Upper lobe of right lung (tissue), 1 donor: Measurements from ENCODE around the gene ZNRF3. TPM values are rescaled to one million over a fixed set of nuclear protein-coding genes. Genes with fewer than 3 reads are reported as not detected.
A peak's percentile ranks its signal among the peaks of the same experiment; 100 is the strongest.

ENCODE experiments used
- ATAC-seq: fragments of 200-7000 bp; cut with Tn5 transposase; one replicate; pipeline ENCODE4 v1.9.1; 2020; ENCODE audit warnings: mild to moderate bottlenecking, moderate library complexity
- DNase-seq: peaks from one replicate; pipeline ENCODE4 v3.0.0-alpha.2; 2020
- H3K27ac ChIP-seq: fragments of 200-600 bp; one replicate; pipeline ENCODE4 v1.8.0; 2022
- H3K27me3 ChIP-seq: fragments of 200-600 bp; one replicate; pipeline ENCODE4 v1.8.0; 2022; ENCODE audit warnings: mild to moderate bottlenecking
- H3K36me3 ChIP-seq: fragments of 200-600 bp; one replicate; pipeline ENCODE4 v1.8.0; 2022
- H3K4me1 ChIP-seq: fragments of 200-600 bp; one replicate; pipeline ENCODE4 v1.8.0; 2022
- H3K4me3 ChIP-seq: fragments of 200-600 bp; one replicate; pipeline ENCODE4 v1.8.0; 2022; ENCODE audit warnings: mild to moderate bottlenecking
- H3K9me3 ChIP-seq: fragments of 200-600 bp; one replicate; pipeline ENCODE4 v1.8.0; 2022
- CTCF ChIP-seq: fragments of 200-600 bp; IDR thresholded peaks from one replicate; pipeline ENCODE4 v1.8.0; 2022; ENCODE audit warnings: antibody characterized with exemption
- intact Hi-C: fragments of 100-400 bp; cut with DNase I; formaldehyde crosslinking; loops from one replicate; pipeline ENCODE4 v1.11.0; 2022
- total RNA-seq: library from RNA; stranded (reverse); fragmentation: NEBNext Ultra II Directional; extraction: Animal tissue kit (Norgen Biotek cat#: 25700); gene quantifications from one replicate; pipeline ENCODE4 v1.2.1, GENCODE V29; 2021
- donor health status: DM: no; HTN: yes; CAD: no; lungs with severe emphysema.

The ZNRF3 gene
- total RNA-seq, 1 donor from 2014 or later = 15.8 TPM

GRCh38 chr22:29041408-29041807 is 158.0 kb downstream of the ZNRF3 start:
- ATAC-seq (peak; percentile 21), DNase-seq (no peak)
- Histone ChIP-seq H3K4me1 (peaks cover 21% of the 10 kb centered on the region), H3K27me3 (no peaks in the 10 kb centered on the region), H3K9me3 (no peaks in the 10 kb centered on the region), H3K27ac (no peak overlapping the region), H3K4me3 (no peak overlapping the region), H3K36me3 (peaks cover 8% of the 10 kb centered on the region)
- no peak for TF ChIP-seq CTCF
- intact Hi-C loops = loop anchor here (5.0 kb wide), 1 partner anchor 189 kb away; no protein-coding TSS in a partner anchor

- Histone ChIP-seq H3K4me1 (peaks cover 21% of the 10 kb centered on the region), H3K27me3 (no peaks in the 10 kb centered on the region), H3K9me3 (no peaks in the 10 kb centered on the region), H3K27ac (peak overlapping the region; percentile 6), H3K36me3 (peaks cover 24% of the 10 kb centered on the region), H3K4me3 (no peak overlapping the region)
- intact Hi-C loops = loop anchor here (5.0 kb wide), 1 partner anchor 192 kb away; no protein-coding TSS in a partner anchor
- no peak for ATAC-seq
- no peak for TF ChIP-seq CTCF
- no peak for DNase-seq
Observed at GRCh38 chr22:29043906-29044575, 160.7 kb downstream of the ZNRF3 start.

- Histone ChIP-seq H3K9me3 (no peaks in the 10 kb centered on the region), H3K27ac (peak overlapping the region; percentile 6), H3K36me3 (peaks cover 30% of the 10 kb centered on the region), H3K27me3 (no peaks in the 10 kb centered on the region), H3K4me3 (no peak overlapping the region), H3K4me1 (peaks cover 21% of the 10 kb centered on the region)
- TF ChIP-seq CTCF = no peak
- ATAC-seq (no peak), DNase-seq (no peak)
- intact Hi-C loops = loop anchor here (5.0 kb wide), 1 partner anchor 192 kb away; no protein-coding TSS in a partner anchor
Observed at GRCh38 chr22:29044657-29045176, 161.3 kb downstream of the ZNRF3 start.

GRCh38 chr22:29048822-29049654 is 165.7 kb downstream of the ZNRF3 start:
- H3K4me1 ChIP-seq = peaks cover 4% of the 10 kb centered on the region
- DNase-seq = no peak

More at GRCh38 chr22:29048822-29049654, 165.7 kb downstream of the ZNRF3 start:
- no peak for ATAC-seq
- intact Hi-C loops = no loop called here
- no peak for TF ChIP-seq CTCF
- no peak overlapping the region for H3K27ac ChIP-seq
- no peak overlapping the region for H3K4me3 ChIP-seq
- no peaks in the 10 kb centered on the region for H3K27me3 ChIP-seq
- H3K36me3 ChIP-seq = peaks cover 46% of the 10 kb centered on the region
- no peaks in the 10 kb centered on the region for H3K9me3 ChIP-seq
